HepG2 (cell line): ENCODE measurements around the gene ZFAND3. TPM values are rescaled to one million over a fixed set of nuclear protein-coding genes. Genes with fewer than 3 reads are reported as not detected.
A peak's percentile ranks its signal among the peaks of the same experiment; 100 is the strongest.

Experiments used
- ATAC-seq: fragments of 200-7000 bp; cut with Tn5 transposase; 3 replicates; pipeline ENCODE4 v1.9.1; 2020; ENCODE audit warnings: mild to moderate bottlenecking, moderate library complexity
- BruUV-seq: library from RNA; stranded (reverse); fragments of 400-500 nt; replicated peaks from 2 replicates; lab custom pipeline; 2021; lab: Mats Ljungman, UMichigan
- CTCF ChIA-PET: fragments of 300-600 bp; formaldehyde crosslinking; extraction: SDS; loops from one replicate; lab custom pipeline; 2021; ENCODE audit warnings: low total read pairs, inconsistent platforms, low intra/inter-chr PET ratio; lab: Yijun Ruan, JAX
- POLR2A ChIA-PET: fragments of 350-600 bp; sonication (Branson Sonifier 250); formaldehyde crosslinking; loops from one replicate; lab custom pipeline; 2020; ENCODE audit warnings: antibody characterized with exemption, inconsistent platforms; lab: Yijun Ruan, JAX
- DNase-seq: peaks from one replicate; pipeline ENCODE4 v3.0.0-alpha.2; 2015; ENCODE audit warnings: low spot score
- FAIRE-seq: peaks from 3 replicates; lab custom pipeline; 2011; peaks lifted over from hg19 to GRCh38; lab: Jason Lieb, UNC
- H2AFZ ChIP-seq: one replicate; pipeline ENCODE4 v1.6.1; 2011; ENCODE audit warnings: low read length, inconsistent platforms
- H3K27ac ChIP-seq: fragments of 300-600 bp; 3 replicates; pipeline ENCODE4 v1.8.0; 2011; ENCODE audit warnings: mixed run types, mild to moderate bottlenecking, mixed read lengths, low read length, inconsistent platforms; ENCODE audit not compliant: insufficient read depth; ENCODE audit errors: extremely low read length
- H3K27me3 ChIP-seq, 2 experiments: fragments of 200-600 bp in 1 of 2; 2 replicates in 1 of 2; 3 replicates in 1 of 2; pipeline versions ENCODE4 v1.6.0 to v1.8.0; 2011; ENCODE audit warnings: low read length in 2 of 2, mild to moderate bottlenecking in 2 of 2, moderate library complexity in 2 of 2, inconsistent platforms in 1 of 2; ENCODE audit not compliant: insufficient read depth in 2 of 2, control insufficient read depth in 1 of 2
- H3K36me3 ChIP-seq, 2 experiments: fragments of 200-600 bp in 1 of 2; replicated peaks in 1 of 2; 2 replicates in 1 of 2; 3 replicates in 1 of 2; pipeline versions ENCODE4 v1.5.1 to v1.8.0; 2011; ENCODE audit warnings: low read length in 2 of 2, inconsistent platforms in 1 of 2; ENCODE audit not compliant: insufficient read depth in 2 of 2, control insufficient read depth in 1 of 2
- H3K4me1 ChIP-seq: 2 replicates; pipeline ENCODE4 v1.5.1; 2012; ENCODE audit warnings: low read length, inconsistent platforms; ENCODE audit not compliant: insufficient read depth
- H3K4me2 ChIP-seq: 2 replicates; pipeline ENCODE4 v1.6.0; 2011; ENCODE audit warnings: low read depth, low read length, inconsistent platforms
- H3K4me3 ChIP-seq, 3 experiments: fragments of 200-600 bp in 1 of 3; sonication (generic), shearing (Covaris generic) in 1 of 3; replicated peaks in 1 of 3; 2 replicates each; pipeline ENCODE4 v1.5.1; 2011 to 2016; ENCODE audit warnings: low read length in 3 of 3, inconsistent platforms in 2 of 3, low read depth in 2 of 3, mild to moderate bottlenecking in 2 of 3, control low read depth in 1 of 3, mixed read lengths in 1 of 3; ENCODE audit not compliant: insufficient read depth in 1 of 3
- H3K79me2 ChIP-seq: one replicate; pipeline ENCODE4 v1.6.1; 2011; ENCODE audit warnings: low read length, inconsistent platforms; ENCODE audit not compliant: insufficient read depth
- H3K9ac ChIP-seq: 2 replicates; pipeline ENCODE4 v1.6.0; 2011; ENCODE audit warnings: mild to moderate bottlenecking, low read depth, low read length, inconsistent platforms; ENCODE audit not compliant: insufficient read depth
- H3K9me3 ChIP-seq: 2 replicates; pipeline ENCODE4 v1.5.1; 2012; ENCODE audit warnings: mild to moderate bottlenecking, low read length
- H4K20me1 ChIP-seq: 2 replicates; pipeline ENCODE4 v1.6.0; 2011; ENCODE audit warnings: inconsistent platforms, mild to moderate bottlenecking, low read length, moderate library complexity; ENCODE audit not compliant: insufficient read depth
- AGO2 ChIP-seq: fragments of 200-400 bp; formaldehyde crosslinking; optimal IDR thresholded peaks from 2 replicates; pipeline ENCODE3; 2017; ENCODE audit warnings: mild to moderate bottlenecking, low read depth, low read length, moderate library complexity
- CBX1 ChIP-seq: IDR thresholded peaks from one replicate; pipeline ENCODE4 v1.6.1; 2016; ENCODE audit warnings: antibody characterized with exemption, low read depth
- CERS6 ChIP-seq: sonication (generic); formaldehyde crosslinking; IDR thresholded peaks from 2 replicates; pipeline ENCODE4 v1.5.0; 2020; ENCODE audit warnings: missing genetic modification reagents
- GATAD2A ChIP-seq: IDR thresholded peaks from 2 replicates; pipeline ENCODE4 v1.6.1; 2016
- GLI4 ChIP-seq: sonication (generic); formaldehyde crosslinking; IDR thresholded peaks from 2 replicates; pipeline ENCODE4 v1.5.1; 2020; ENCODE audit warnings: missing genetic modification reagents, mild to moderate bottlenecking, moderate library complexity, borderline replicate concordance
- IRF2 ChIP-seq: IDR thresholded peaks from 2 replicates; pipeline ENCODE4 v1.6.1; 2018; ENCODE audit warnings: missing genetic modification reagents, missing compliant biosample characterization
- JUNB ChIP-seq: sonication (generic); formaldehyde crosslinking; IDR thresholded peaks from 2 replicates; pipeline ENCODE4 v1.8.0; 2022; ENCODE audit warnings: missing genetic modification reagents, mild to moderate bottlenecking, borderline replicate concordance
- LBX2 ChIP-seq: sonication (generic); formaldehyde crosslinking; IDR thresholded peaks from 2 replicates; pipeline ENCODE4 v1.5.0; 2020; ENCODE audit warnings: missing genetic modification reagents, mild to moderate bottlenecking, borderline replicate concordance
- MYC ChIP-seq: sonication (generic); formaldehyde crosslinking; IDR thresholded peaks from 2 replicates; pipeline ENCODE4 v1.9.0; 2021; ENCODE audit warnings: missing genetic modification reagents, borderline replicate concordance
- RBM22 ChIP-seq: fragments of 200-400 bp; formaldehyde crosslinking; optimal IDR thresholded peaks from 2 replicates; pipeline ENCODE3; 2017; ENCODE audit warnings: mild to moderate bottlenecking, low read length, moderate library complexity
- ZFX ChIP-seq: sonication (generic); formaldehyde crosslinking; IDR thresholded peaks from 2 replicates; pipeline ENCODE4 v1.4.0; 2020; ENCODE audit warnings: mild to moderate bottlenecking, low read depth, missing genetic modification reagents, moderate library complexity
- ZNF24 ChIP-seq: fragments of 450-650 bp; IDR thresholded peaks from 2 replicates; pipeline ENCODE4 v1.6.1; 2017; ENCODE audit warnings: antibody characterized with exemption, mild to moderate bottlenecking
- ZNF260 ChIP-seq: sonication (generic); formaldehyde crosslinking; IDR thresholded peaks from 2 replicates; pipeline ENCODE4 v1.4.0; 2020; ENCODE audit warnings: missing genetic modification reagents, low read depth, mild to moderate bottlenecking, borderline replicate concordance
- ZNF280D ChIP-seq: sonication (generic); formaldehyde crosslinking; IDR thresholded peaks from 2 replicates; pipeline ENCODE4 v1.5.1; 2020; ENCODE audit warnings: mild to moderate bottlenecking, missing genetic modification reagents
- ZNF816 ChIP-seq: sonication (generic); formaldehyde crosslinking; IDR thresholded peaks from 2 replicates; pipeline ENCODE4 v1.8.0; 2022; ENCODE audit warnings: missing genetic modification reagents, mild to moderate bottlenecking, borderline replicate concordance
- whole genome bisulfite sequencing: methylation state at CpG from one replicate; pipeline ENCODE4 v1.1.6; 2017; ENCODE audit warnings: low lambda C conversion rate; 5-methylcytosine and 5-hydroxymethylcytosine counted together
- in situ Hi-C: cut with HindIII; loops from 2 replicates; pipeline ENCODE4 v1.10.0; 2017; ENCODE audit warnings: low pct_unique_long_range_greater_than_20kb; ENCODE audit not compliant: extremely low pct_ligation_motif_present
- intact Hi-C: fragments of 100-400 bp; cut with micrococcal nuclease; formaldehyde crosslinking; loops from one replicate; pipeline ENCODE4 v1.10.0; 2022; ENCODE audit not compliant: unreplicated experiment
- polyA plus RNA-seq, 8 experiments: library from polyadenylated mRNA; depleted of rRNA in 3 of 8; stranded (reverse) in 7 of 8; unstranded in 1 of 8; fragments of >200 nt; fragmentation: Illumina TruSeq in 4 of 8; extraction: Trizol in 4 of 8; gene quantifications; 2 replicates each; pipeline versions ENCODE4 v1.2.1 to v1.2.3, GENCODE V29; 2011 to 2016; ENCODE audit warnings: low read depth in 4 of 8, missing spikeins in 1 of 8, mixed read lengths in 1 of 8; ENCODE audit not compliant: insufficient read depth in 1 of 8
- total RNA-seq, 5 experiments: library from RNA; depleted of rRNA; stranded (reverse); fragments of >200 nt; fragmentation: Illumina TruSeq; extraction: Trizol; gene quantifications; 2 replicates each; pipeline ENCODE4 v1.2.3, GENCODE V29; 2016; ENCODE audit warnings: low read depth in 1 of 5

Gene ZFAND3
- total and polyA plus RNA-seq, 2 of the 13 experiments (the other 11 are each of a cell fraction or from before 2014, with no cell fraction given): 16.4 to 17.1 TPM

GRCh38 chr6:38015341-38015740 is 195.8 kb downstream of the ZFAND3 start:
- ATAC-seq (no peak), DNase-seq (no peak), FAIRE-seq (no peak)
- intact Hi-C loops: loop anchor here (5.0 to 10.0 kb wide), 2 partner anchors 321 to 477 kb away; partner anchors contain the start of gene MDGA1
- POLR2A ChIA-PET: no interaction called here
- BruUV-seq: no TSS peak
- Histone ChIP-seq H3K27ac (no peak overlapping the region), H3K4me3 (no peak overlapping the region), H3K9me3 (peaks cover 5% of the 10 kb centered on the region), H3K9ac (no peak overlapping the region), H3K79me2 (peaks cover 3% of the 10 kb centered on the region), H4K20me1 (peaks cover 7% of the 10 kb centered on the region; the same call in 1 of the 2 replicates), H3K4me1 (peaks cover 11% of the 10 kb centered on the region), H3K4me2 (no peak overlapping the region), H3K36me3 (peaks cover 0 to 2% of the 10 kb centered on the region in 2 experiments; a peak in 1 of 5 replicates), H2AFZ (no peak overlapping the region), H3K27me3 (no peaks in the 10 kb centered on the region)
- TF ChIP-seq RBM22 (peak; percentile 17), CERS6 (no peak)
- CTCF ChIA-PET: no interaction called here
- in situ Hi-C loops: no loop called here

- no peak for DNase-seq
- peaks cover 0 to 2% of the 10 kb centered on the region in 2 experiments; a peak in 1 of 5 replicates for H3K36me3 ChIP-seq
- H3K27ac ChIP-seq: no peak overlapping the region
- no peak overlapping the region for H3K4me3 ChIP-seq
- no TSS peak for BruUV-seq
- in situ Hi-C loops: no loop called here
- H3K9me3 ChIP-seq: no peaks in the 10 kb centered on the region
- H3K79me2 ChIP-seq: peaks cover 3% of the 10 kb centered on the region
- no peaks in the 10 kb centered on the region for H3K27me3 ChIP-seq
- no peak overlapping the region for H3K9ac ChIP-seq
- peaks cover 7% of the 10 kb centered on the region; the same call in 1 of the 2 replicates for H4K20me1 ChIP-seq
- ATAC-seq: no peak
- H2AFZ ChIP-seq: no peak overlapping the region
- peak; percentile 18 for FAIRE-seq
- 94% methylated on average over 1 of the region's 1 CpG for WGBS
- H3K4me2 ChIP-seq: no peak overlapping the region
- ChIA-PET POLR2A (interaction anchor here (1.0 kb wide), 1 partner anchor 313 kb away, joined by 4 read pairs; no protein-coding TSS in a partner anchor), CTCF (no interaction called here)
- intact Hi-C loops: loop anchor here (5.0 to 10.0 kb wide), 2 partner anchors 322 to 475 kb away; partner anchors contain the start of gene MDGA1
- H3K4me1 ChIP-seq: peaks cover 11% of the 10 kb centered on the region
- TF ChIP-seq GLI4 (CRISPR knock-in tag) (no peak), AGO2 (no peak), ZNF24 (no peak), ZNF816 (CRISPR knock-in tag) (no peak), LBX2 (CRISPR knock-in tag) (no peak), CBX1 (no peak), ZNF260 (CRISPR knock-in tag) (no peak), IRF2 (CRISPR knock-in tag) (no peak), MYC (CRISPR knock-in tag) (no peak), GATAD2A (CRISPR knock-in tag) (no peak), ZNF280D (no peak), ZFX (no peak), JUNB (CRISPR knock-in tag) (no peak)
Measured at GRCh38 chr6:38016824-38017223, 197.3 kb downstream of the ZFAND3 start.
